ENCODE results near the gene PSMB9. TPM values are rescaled to one million over a fixed set of nuclear protein-coding genes. Genes with fewer than 3 reads are reported as not detected.
A peak's percentile ranks its signal among the peaks of the same experiment; 100 is the strongest.

PSMB9 gene
- total RNA-seq, 1 donor from 2014 or later: 13.4 TPM

DNA sequence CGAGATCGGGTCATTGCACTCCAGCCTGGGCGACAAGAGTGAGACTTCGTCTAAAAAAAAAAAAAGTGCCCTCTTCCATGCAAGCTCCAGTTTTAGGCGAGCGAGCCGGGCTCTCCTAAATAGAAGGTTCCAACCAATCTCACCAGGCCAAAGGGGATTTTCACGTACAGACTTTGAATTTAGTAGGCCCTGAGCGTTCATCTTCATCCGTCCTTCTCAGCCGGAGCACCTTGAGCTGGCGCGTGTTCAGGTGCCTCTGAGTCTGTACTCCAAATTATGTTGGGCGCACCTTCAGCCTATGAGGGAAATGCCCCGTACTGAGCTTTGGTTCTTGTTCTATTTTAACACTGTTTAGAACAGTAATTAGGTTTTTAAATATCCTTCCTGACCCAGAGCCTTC lies 14.6 kb upstream of the PSMB9 start:
- no peaks in the 10 kb centered on the region for H3K9me3 ChIP-seq (replicated peaks)
- no peak overlapping the region for H3K4me3 ChIP-seq
- peak overlapping the region; percentile 98 for H3K27ac ChIP-seq (replicated peaks)
- intact Hi-C loops (cut with micrococcal nuclease): no loop called here
- peaks cover 47% of the 10 kb centered on the region for H3K4me1 ChIP-seq
- H3K36me3 ChIP-seq: peaks cover 40% of the 10 kb centered on the region
- H3K27me3 ChIP-seq (ENCODE audit: low read depth): no peaks in the 10 kb centered on the region
- DNase-seq: no peak
- TF ChIP-seq, protein P1, sequence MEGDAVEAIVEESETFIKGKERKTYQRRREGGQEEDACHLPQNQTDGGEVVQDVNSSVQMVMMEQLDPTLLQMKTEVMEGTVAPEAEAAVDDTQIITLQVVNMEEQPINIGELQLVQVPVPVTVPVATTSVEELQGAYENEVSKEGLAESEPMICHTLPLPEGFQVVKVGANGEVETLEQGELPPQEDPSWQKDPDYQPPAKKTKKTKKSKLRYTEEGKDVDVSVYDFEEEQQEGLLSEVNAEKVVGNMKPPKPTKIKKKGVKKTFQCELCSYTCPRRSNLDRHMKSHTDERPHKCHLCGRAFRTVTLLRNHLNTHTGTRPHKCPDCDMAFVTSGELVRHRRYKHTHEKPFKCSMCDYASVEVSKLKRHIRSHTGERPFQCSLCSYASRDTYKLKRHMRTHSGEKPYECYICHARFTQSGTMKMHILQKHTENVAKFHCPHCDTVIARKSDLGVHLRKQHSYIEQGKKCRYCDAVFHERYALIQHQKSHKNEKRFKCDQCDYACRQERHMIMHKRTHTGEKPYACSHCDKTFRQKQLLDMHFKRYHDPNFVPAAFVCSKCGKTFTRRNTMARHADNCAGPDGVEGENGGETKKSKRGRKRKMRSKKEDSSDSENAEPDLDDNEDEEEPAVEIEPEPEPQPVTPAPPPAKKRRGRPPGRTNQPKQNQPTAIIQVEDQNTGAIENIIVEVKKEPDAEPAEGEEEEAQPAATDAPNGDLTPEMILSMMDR (IDR thresholded peaks at IDR 0.05; ENCODE audit: borderline replicate concordance): no peak

DNA sequence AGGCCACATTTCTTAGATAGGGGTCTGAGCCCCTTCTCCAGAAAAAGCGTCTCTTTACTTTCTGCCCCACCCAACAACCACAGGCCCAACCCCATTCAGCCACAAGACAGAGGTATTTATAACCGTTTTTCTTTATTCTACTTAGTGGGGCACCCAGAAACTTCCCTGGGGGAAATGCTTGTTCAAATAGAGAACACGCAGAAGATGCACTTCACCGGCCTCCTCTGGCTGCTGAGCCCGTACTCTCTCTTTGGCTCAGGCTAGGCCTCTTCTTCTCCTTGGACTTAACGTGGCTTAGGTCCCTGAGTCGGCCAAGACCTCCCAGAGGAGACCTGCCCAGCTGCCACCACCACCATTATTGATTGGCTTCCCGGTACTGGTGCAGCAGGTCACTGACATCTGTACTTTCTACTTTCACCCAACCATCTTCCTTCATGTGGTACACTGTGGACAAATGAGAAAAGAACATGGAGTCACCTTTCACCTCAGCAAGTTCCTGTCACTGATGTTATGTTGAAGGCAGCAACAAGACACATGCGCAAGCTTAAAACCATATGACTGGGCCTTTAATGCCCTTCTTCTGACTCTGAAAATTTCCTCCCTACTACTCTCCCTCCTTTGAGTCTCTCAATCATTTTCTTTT lies 13.3 kb upstream of the PSMB9 start:
- Histone ChIP-seq H3K27ac (replicated peaks) (no peak overlapping the region), H3K9me3 (replicated peaks) (no peaks in the 10 kb centered on the region), H3K36me3 (peaks cover 32% of the 10 kb centered on the region), H3K4me1 (peaks cover 60% of the 10 kb centered on the region), H3K4me3 (no peak overlapping the region), H3K27me3 (ENCODE audit: low read depth) (no peaks in the 10 kb centered on the region)
- TF ChIP-seq, protein P1 (IDR thresholded peaks at IDR 0.05; ENCODE audit: borderline replicate concordance): no peak
- intact Hi-C loops (cut with micrococcal nuclease): no loop called here
- DNase-seq: no peak

DNA sequence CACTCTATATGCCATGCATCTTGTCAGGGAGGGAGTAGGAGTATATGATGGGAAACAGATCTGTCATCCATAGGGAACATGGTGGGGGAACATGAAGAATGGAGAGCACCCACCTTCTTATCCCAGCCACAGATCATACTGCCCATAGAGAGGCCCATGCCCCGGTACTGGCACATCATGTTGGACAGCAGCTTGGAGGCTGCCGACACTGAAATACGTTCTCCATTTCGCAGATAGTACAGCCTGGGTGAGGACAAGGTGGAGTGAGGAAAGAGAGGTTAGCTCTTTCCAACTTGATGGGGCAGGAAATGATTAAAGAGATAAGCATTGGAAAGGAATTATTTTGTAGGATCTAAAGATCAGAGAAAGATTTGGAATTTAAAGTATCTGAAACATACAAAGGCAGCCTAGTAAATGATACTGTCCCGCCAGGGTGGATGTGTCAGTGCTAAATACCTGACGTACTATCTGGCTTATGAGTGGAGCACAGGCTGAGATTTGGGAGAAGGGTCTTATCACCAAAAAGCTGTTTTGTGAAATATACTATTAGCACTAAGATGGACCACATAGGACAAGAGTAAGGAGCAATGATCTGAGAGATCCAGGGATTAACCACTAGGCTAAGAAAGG lies 11.9 kb upstream of the PSMB9 start:
- Histone ChIP-seq H3K36me3 (peaks cover 45% of the 10 kb centered on the region), H3K4me3 (peak overlapping the region; percentile 85), H3K4me1 (peaks cover 71% of the 10 kb centered on the region), H3K27me3 (ENCODE audit: low read depth) (no peaks in the 10 kb centered on the region), H3K27ac (replicated peaks) (peak overlapping the region; percentile 97), H3K9me3 (replicated peaks) (no peaks in the 10 kb centered on the region)
- TF ChIP-seq, protein P1 (IDR thresholded peaks at IDR 0.05; ENCODE audit: borderline replicate concordance): no peak
- DNase-seq: no peak
- intact Hi-C loops (cut with micrococcal nuclease): no loop called here

DNA sequence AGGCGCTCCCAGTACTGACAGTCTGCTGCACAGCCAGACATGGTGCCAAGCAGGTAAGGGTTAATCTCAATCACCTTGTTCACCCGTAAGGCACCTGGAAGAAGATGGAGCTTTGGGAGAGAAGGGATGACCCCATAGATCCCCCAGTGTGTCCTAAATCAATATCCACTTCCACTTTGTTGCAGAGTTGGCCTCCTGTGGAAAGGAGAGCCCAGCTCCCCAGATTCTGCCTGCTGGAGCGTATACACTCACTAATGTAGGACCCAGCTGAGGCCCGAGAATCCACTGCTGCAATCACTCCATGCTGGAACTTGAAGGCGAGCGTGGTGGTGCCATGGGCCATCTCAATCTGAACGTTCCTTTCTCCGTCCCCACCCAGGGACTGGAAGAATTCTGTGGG lies 11.3 kb upstream of the PSMB9 start:
- intact Hi-C loops (cut with micrococcal nuclease): no loop called here
- Histone ChIP-seq H3K36me3 (peaks cover 50% of the 10 kb centered on the region), H3K9me3 (replicated peaks) (no peaks in the 10 kb centered on the region), H3K27me3 (ENCODE audit: low read depth) (no peaks in the 10 kb centered on the region), H3K4me3 (peak overlapping the region; percentile 85), H3K4me1 (peaks cover 66% of the 10 kb centered on the region), H3K27ac (replicated peaks) (peak overlapping the region; percentile 97)
- TF ChIP-seq, protein P1 (IDR thresholded peaks at IDR 0.05; ENCODE audit: borderline replicate concordance): no peak
- DNase-seq: no peak

DNA sequence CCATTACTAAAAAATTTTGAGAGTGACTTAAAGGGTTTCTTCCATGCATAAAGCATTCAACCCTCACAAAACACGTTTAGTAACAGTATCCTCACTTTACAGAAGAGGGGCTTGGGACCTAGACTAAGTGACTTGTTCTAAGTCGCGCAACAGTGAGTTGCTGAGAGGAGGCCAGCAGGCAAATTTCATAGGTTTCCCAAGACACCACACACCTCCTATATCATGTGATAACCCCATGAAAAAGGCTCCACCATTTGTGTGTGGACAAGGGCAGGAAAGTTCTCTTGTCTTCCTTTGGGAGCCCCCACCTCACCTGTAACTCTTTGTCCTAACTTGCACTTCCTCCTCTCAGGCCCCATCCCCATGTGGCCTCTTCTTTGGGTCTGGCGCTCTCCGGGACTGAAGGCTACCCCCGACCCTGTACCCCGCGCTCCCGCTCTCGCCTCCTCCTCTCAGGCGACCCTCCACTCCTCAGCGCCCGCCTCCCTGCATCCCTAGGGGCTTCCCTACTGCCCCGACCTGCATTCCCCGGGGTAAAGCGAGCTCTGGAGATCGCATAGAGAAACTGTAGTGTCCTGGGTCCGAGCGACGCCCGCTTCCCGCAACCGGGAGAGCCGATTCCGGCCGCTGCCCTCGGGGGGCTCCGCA lies 10.5 kb upstream of the PSMB9 start:
- no peaks in the 10 kb centered on the region for H3K27me3 ChIP-seq (ENCODE audit: low read depth)
- peaks cover 58% of the 10 kb centered on the region for H3K36me3 ChIP-seq
- TF ChIP-seq, protein P1 (IDR thresholded peaks at IDR 0.05; ENCODE audit: borderline replicate concordance): no peak
- peak overlapping the region; percentile 85 for H3K4me3 ChIP-seq
- no peak for DNase-seq
- peaks cover 58% of the 10 kb centered on the region for H3K4me1 ChIP-seq
- intact Hi-C loops (cut with micrococcal nuclease): no loop called here
- no peaks in the 10 kb centered on the region for H3K9me3 ChIP-seq (replicated peaks)
- H3K27ac ChIP-seq (replicated peaks): peak overlapping the region; percentile 97
